ENCODE results near the gene TLE4.

- TF ChIP-seq CTCF (IDR thresholded peaks at IDR 0.05) (no peak), POLR2A (IDR thresholded peaks at IDR 0.05) (no peak), POLR2AphosphoS5 (IDR thresholded peaks at IDR 0.05) (no peak)
Measured at GRCh38 chr9:79629721-79630120, 58.0 kb downstream of the TLE4 start.

Data from breast epithelium (tissue), 3 donors.